Adipocyte (in vitro differentiated cells): ENCODE results near the gene PTPN7.
"Not testable (repeated sequence)": the region's sequence is repeated elsewhere in the genome, so short reads cannot be mapped to it uniquely, and the experiment has no call there.

ENCODE experiments used
- DNase-seq: peaks from one replicate; pipeline ENCODE4 v3.0.0-alpha.2; 2015; ENCODE audit warnings: low read depth
- H3K27me3 ChIP-seq: replicated peaks from 2 replicates; pipeline ENCODE4 v1.7.0; 2013; ENCODE audit warnings: mild to moderate bottlenecking, low read length, moderate library complexity; ENCODE audit not compliant: control insufficient read depth, insufficient read depth
- H3K36me3 ChIP-seq: 2 replicates; pipeline ENCODE4 v1.7.0; 2013; ENCODE audit warnings: low read length, mild to moderate bottlenecking, moderate library complexity; ENCODE audit not compliant: control insufficient read depth, insufficient read depth, severe bottlenecking
- H3K4me1 ChIP-seq: 2 replicates; pipeline ENCODE4 v1.7.0; 2013; ENCODE audit warnings: mild to moderate bottlenecking, low read length, moderate library complexity; ENCODE audit not compliant: control insufficient read depth, insufficient read depth
- H3K4me3 ChIP-seq: 2 replicates; pipeline ENCODE4 v1.7.0; 2013; ENCODE audit warnings: mild to moderate bottlenecking, low read length, moderate library complexity
- H3K9ac ChIP-seq: 2 replicates; pipeline ENCODE4 v1.7.0; 2013; ENCODE audit warnings: mild to moderate bottlenecking, low read length, moderate library complexity
- H3K9me3 ChIP-seq: 2 replicates; pipeline ENCODE4 v1.7.0; 2013; ENCODE audit warnings: mild to moderate bottlenecking, low read length, moderate library complexity; ENCODE audit not compliant: control insufficient read depth

The PTPN7 gene

DNA sequence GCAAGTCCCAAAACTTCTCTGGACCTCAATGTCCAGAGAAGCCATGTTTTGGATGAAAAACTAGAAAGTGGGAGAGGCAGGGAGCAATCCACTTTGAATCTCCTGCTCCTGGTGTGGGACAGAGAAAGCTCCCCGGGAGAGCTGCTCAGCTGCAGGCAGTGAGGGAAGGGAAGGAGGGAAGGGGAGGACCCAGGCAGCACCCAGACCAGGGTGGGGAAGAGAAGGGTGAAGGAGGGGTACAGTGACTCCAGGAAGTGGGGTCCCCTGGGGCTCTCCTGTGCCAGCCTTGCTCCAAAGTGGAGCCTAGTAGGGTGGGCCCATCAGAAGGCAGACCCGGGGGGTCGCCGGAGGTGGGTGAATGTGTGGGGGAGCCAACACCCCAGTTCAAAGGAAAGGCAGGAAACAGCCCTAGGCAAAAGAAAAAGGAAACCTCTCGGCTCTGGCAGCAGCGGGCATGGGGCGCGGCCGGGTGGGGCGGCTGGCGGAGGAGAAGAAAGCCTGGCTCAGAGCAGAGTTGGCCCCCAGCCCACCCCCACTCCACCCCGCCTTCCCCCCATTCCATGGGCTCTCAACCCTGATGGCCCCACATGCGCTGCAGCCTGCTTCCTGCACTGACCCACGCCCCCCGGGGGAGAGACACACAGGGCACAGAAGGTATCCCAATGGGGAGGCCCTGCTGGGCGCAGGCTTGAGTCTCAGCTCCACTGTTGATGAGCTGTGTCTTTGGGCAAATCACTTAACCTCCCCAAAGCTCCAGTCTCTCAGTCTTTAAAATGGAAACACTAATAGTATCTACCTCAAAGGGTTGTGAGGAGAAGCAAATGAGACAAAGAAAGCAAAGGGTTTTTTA, 38.9 kb upstream of the PTPN7 start:
- no peaks in the 10 kb centered on the region for H3K4me1 ChIP-seq
- no peak overlapping the region for H3K9ac ChIP-seq
- no peaks in the 10 kb centered on the region for H3K36me3 ChIP-seq
- H3K9me3 ChIP-seq = no peaks in the 10 kb centered on the region
- no peak for DNase-seq
- peaks cover 63% of the 10 kb centered on the region for H3K27me3 ChIP-seq
- H3K4me3 ChIP-seq = no peak overlapping the region

- peaks cover 58% of the 10 kb centered on the region for H3K27me3 ChIP-seq
Observed at GRCh38 chr1:202198366-202198724, 37.9 kb upstream of the PTPN7 start.

DNA sequence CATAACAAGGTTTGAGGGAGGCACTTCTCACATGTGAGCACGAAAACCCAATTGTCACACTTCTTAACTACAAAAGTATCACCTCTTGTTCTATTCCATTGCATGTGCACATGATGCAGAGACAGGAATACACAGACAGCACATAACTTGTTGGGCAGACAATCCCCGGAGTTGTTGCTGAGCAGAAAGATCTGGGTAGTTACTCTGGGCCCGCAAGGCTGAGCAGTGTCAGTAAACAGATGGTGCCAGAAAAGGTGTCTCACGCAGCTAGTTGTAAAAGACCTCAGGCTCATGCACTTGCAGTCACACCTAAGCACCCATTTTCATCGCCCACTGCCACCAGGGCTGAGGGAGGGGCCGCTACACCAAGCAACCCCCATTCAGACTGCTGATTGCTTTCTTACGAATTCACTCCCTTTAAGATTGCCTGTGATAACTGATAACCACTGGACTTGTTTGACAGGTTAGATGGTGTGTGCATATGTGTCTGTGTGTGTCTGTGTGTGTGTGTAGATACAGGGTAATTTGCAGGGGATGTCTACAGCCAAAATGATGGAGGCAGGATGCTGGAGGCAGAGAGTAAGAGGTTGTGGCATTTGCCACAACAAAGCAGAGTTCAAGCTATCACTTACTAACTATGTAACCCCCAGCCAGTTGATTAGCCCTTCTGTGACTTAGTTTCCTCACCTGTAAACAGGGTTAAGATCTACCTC, 37.4 kb upstream of the PTPN7 start:
- no peaks in the 10 kb centered on the region for H3K9me3 ChIP-seq
- H3K4me3 ChIP-seq = no peak overlapping the region
- no peak overlapping the region for H3K9ac ChIP-seq
- no peaks in the 10 kb centered on the region for H3K36me3 ChIP-seq
- H3K27me3 ChIP-seq = peaks cover 63% of the 10 kb centered on the region
- DNase-seq = no peak
- no peaks in the 10 kb centered on the region for H3K4me1 ChIP-seq

More at GRCh38 chr1:202198366-202198724, 37.9 kb upstream of the PTPN7 start:
- Histone ChIP-seq H3K4me3 (no peak overlapping the region), H3K36me3 (no peaks in the 10 kb centered on the region), H3K9me3 (no peaks in the 10 kb centered on the region), H3K9ac (no peak overlapping the region), H3K4me1 (no peaks in the 10 kb centered on the region)
- no peak for DNase-seq

DNA sequence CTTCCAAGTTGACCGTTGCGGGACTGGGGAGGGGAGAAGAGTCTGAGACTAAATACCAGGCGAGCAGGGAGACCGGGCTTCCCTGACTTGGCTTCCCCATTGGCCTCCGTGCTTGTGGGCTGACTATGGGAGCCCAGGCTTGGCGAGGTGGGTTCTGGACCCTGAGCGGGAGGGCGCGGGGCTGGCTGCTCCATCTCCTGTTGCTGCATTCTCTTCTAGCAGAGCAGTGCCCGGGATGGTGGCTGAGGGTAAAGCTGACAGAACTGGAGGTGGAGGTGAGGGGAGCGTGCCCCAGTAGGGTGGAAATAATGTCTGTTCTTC, 33.9 kb upstream of the PTPN7 start:
- H3K27me3 ChIP-seq = peaks cover 62% of the 10 kb centered on the region
- no peak overlapping the region for H3K4me3 ChIP-seq
- DNase-seq = no peak
- no peaks in the 10 kb centered on the region for H3K9me3 ChIP-seq
- H3K4me1 ChIP-seq = no peaks in the 10 kb centered on the region
- H3K36me3 ChIP-seq = no peaks in the 10 kb centered on the region
- H3K9ac ChIP-seq = no peak overlapping the region

DNA sequence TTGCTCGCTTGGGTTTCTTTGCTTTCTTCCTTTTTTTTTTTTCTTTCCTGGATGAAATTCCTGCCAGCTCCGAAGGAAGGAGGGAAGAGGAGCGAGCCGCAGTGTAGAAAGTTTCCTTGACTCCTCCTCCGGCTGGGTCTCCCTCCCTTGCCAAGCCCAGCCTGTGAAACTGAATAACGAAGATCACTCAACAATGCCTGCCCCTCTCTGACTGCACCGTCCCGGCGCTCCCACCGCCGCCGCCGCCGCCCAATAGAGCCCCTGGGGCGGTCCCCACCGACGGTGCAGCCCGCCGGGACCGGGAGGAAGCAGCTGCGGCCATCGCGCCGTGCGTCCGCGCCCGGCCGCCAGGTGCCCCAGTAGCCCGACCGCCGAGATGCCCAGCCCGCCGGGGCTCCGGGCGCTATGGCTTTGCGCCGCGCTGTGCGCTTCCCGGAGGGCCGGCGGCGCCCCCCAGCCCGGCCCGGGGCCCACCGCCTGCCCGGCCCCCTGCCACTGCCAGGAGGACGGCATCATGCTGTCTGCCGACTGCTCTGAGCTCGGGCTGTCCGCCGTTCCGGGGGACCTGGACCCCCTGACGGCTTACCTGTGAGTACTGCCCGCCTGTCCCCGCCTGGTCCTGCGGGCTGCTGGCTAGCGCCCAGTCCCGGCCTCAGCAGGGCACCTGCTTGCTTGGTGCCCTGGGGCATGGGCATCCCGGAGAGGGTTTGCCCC, 33.4 kb upstream of the PTPN7 start, which contains the start of gene LGR6:
TSS of gene LGR6 (plus strand) at position 186 of the 714 bp plus-strand sequence. CDS start at position 377, 191 bp downstream.
- Histone ChIP-seq H3K4me3 (no peak within 1 kb of the TSS), H3K27me3 (peaks cover 64% of the 10 kb centered on the region), H3K9me3 (no peaks in the 10 kb centered on the region), H3K9ac (no peak within 1 kb of the TSS), H3K36me3 (no peaks in the 10 kb centered on the region), H3K4me1 (no peaks in the 10 kb centered on the region)
- DNase-seq = peak; percentile 35

- no peak overlapping the region for H3K4me3 ChIP-seq
- no peaks in the 10 kb centered on the region for H3K36me3 ChIP-seq
- DNase-seq = peak; percentile 78
- no peaks in the 10 kb centered on the region for H3K9me3 ChIP-seq
- no peak overlapping the region for H3K9ac ChIP-seq
- peaks cover 60% of the 10 kb centered on the region for H3K27me3 ChIP-seq
- H3K4me1 ChIP-seq = no peaks in the 10 kb centered on the region
Observed at GRCh38 chr1:202192770-202193613, 32.6 kb upstream of the PTPN7 start.

DNA sequence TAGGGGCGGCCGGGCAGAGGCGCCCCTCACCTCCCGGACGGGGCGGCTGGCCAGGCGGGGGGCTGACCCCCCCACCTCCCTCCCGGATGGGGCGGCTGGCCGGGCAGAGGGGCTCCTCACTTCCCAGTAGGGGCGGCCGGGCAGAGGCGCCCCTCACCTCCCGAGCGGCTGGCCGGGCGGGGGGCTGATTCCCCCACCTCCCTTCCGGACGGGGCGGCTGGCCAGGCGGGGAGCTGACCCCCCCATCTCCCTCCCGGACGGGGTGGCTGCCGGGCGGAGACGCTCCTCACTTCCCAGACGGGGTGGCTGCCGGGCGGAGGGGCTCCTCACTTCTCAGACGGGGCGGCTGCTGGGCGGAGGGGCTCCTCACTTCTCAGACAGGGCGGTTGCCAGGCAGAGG, 31.0 kb upstream of the PTPN7 start:
- H3K36me3 ChIP-seq, H3K4me1 ChIP-seq, H3K9me3 ChIP-seq, DNase-seq, H3K4me3 ChIP-seq, H3K9ac ChIP-seq: not testable (repeated sequence)
- peaks cover 46% of the 10 kb centered on the region for H3K27me3 ChIP-seq

GRCh38 chr1:202189918-202190715, 29.7 kb upstream of the PTPN7 start:
- DNase-seq = no peak
- Histone ChIP-seq H3K4me1 (peaks cover 3% of the 10 kb centered on the region), H3K9ac (no peak overlapping the region), H3K36me3 (no peaks in the 10 kb centered on the region), H3K4me3 (no peak overlapping the region), H3K27me3 (peaks cover 41% of the 10 kb centered on the region), H3K9me3 (no peaks in the 10 kb centered on the region)

GRCh38 chr1:202189001-202189790, 28.8 kb upstream of the PTPN7 start:
- Histone ChIP-seq H3K4me3 (no peak overlapping the region), H3K36me3 (no peaks in the 10 kb centered on the region), H3K27me3 (peaks cover 34% of the 10 kb centered on the region), H3K4me1 (peaks cover 7% of the 10 kb centered on the region), H3K9me3 (no peaks in the 10 kb centered on the region), H3K9ac (no peak overlapping the region)
- peak; percentile 91 for DNase-seq
